Activated T-helper 2 cell treated with anti-CD3 and anti-CD28 coated beads, Interferon-gamma antibody, Interleukin-2, Interleukin-4, amounts not matched to agents 10 μg/mL and 5 μg/mL and 100 μg/mL, durations not matched to agents 14 hours and 24 hours and 36 hours (primary cell): Measurements from ENCODE around the gene FLII. TPM values are rescaled to one million over a fixed set of nuclear protein-coding genes. Genes with fewer than 3 reads are reported as not detected.
A peak's percentile ranks its signal among the peaks of the same experiment; 100 is the strongest.

Experiments
- DNase-seq: peaks from one replicate; pipeline ENCODE4 v3.0.0; 2021; ENCODE audit warnings: low spot score
- H3K27ac Mint-ChIP-seq: one replicate; pipeline ENCODE4 v1.8.0; 2021; ENCODE audit warnings: mixed read lengths
- H3K27me3 Mint-ChIP-seq: one replicate; pipeline ENCODE4 v1.8.0; 2021; ENCODE audit warnings: low read depth, mixed read lengths
- H3K36me3 Mint-ChIP-seq: one replicate; pipeline ENCODE4 v1.8.0; 2021; ENCODE audit warnings: low read depth, mixed read lengths
- H3K4me1 Mint-ChIP-seq: one replicate; pipeline ENCODE4 v1.8.0; 2021; ENCODE audit warnings: low read depth, mixed read lengths
- H3K4me3 Mint-ChIP-seq: one replicate; pipeline ENCODE4 v1.8.0; 2021; ENCODE audit warnings: low read depth, mild to moderate bottlenecking, moderate library complexity, mixed read lengths
- H3K9me3 Mint-ChIP-seq: one replicate; pipeline ENCODE4 v1.8.0; 2021; ENCODE audit warnings: mixed read lengths
- intact Hi-C: fragments of 100-400 bp; cut with micrococcal nuclease; formaldehyde crosslinking; loops from one replicate; pipeline ENCODE4 v1.15.1; 2023
- total RNA-seq: library from RNA; stranded (reverse); gene quantifications from 2 replicates; pipeline ENCODE4 v1.2.3, GENCODE V29; 2022

Gene FLII
- total RNA-seq, 1 donor from 2014 or later, result 340 TPM

- peaks cover 53% of the 10 kb centered on the region for H3K36me3 Mint-ChIP-seq
- intact Hi-C loops, result no loop called here
- no peak overlapping the region for H3K27ac Mint-ChIP-seq
- no peaks in the 10 kb centered on the region for H3K9me3 Mint-ChIP-seq
- no peak overlapping the region for H3K4me3 Mint-ChIP-seq
- peak; percentile 33 for DNase-seq
- H3K4me1 Mint-ChIP-seq, result peaks cover 2% of the 10 kb centered on the region
- H3K27me3 Mint-ChIP-seq, result no peaks in the 10 kb centered on the region
These were observed 11.5 kb downstream of the FLII start for GRCh38 chr17:18246880-18247612.

- Mint-ChIP-seq H3K27me3 (no peaks in the 10 kb centered on the region), H3K9me3 (no peaks in the 10 kb centered on the region), H3K4me1 (peaks cover 2% of the 10 kb centered on the region), H3K4me3 (no peak overlapping the region), H3K36me3 (peaks cover 48% of the 10 kb centered on the region), H3K27ac (no peak overlapping the region)
- no peak for DNase-seq
- intact Hi-C loops, result no loop called here
These were observed 12.3 kb downstream of the FLII start for GRCh38 chr17:18246109-18246725.

GRCh38 chr17:18245038-18245776 is 13.3 kb downstream of the FLII start:
- H3K27me3 Mint-ChIP-seq, result no peaks in the 10 kb centered on the region
- intact Hi-C loops, result no loop called here
- peaks cover 38% of the 10 kb centered on the region for H3K36me3 Mint-ChIP-seq
- DNase-seq, result no peak
- H3K27ac Mint-ChIP-seq, result no peak overlapping the region
- H3K4me3 Mint-ChIP-seq, result no peak overlapping the region
- no peaks in the 10 kb centered on the region for H3K9me3 Mint-ChIP-seq
- H3K4me1 Mint-ChIP-seq, result peaks cover 2% of the 10 kb centered on the region

- Mint-ChIP-seq H3K27ac (no peak overlapping the region), H3K4me3 (no peak overlapping the region), H3K27me3 (no peaks in the 10 kb centered on the region), H3K4me1 (no peaks in the 10 kb centered on the region), H3K36me3 (peaks cover 17% of the 10 kb centered on the region), H3K9me3 (no peaks in the 10 kb centered on the region)
- intact Hi-C loops, result no loop called here
- no peak for DNase-seq
These were observed 17.2 kb downstream of the FLII start for GRCh38 chr17:18241229-18241871.

GRCh38 chr17:18240449-18240848 is 18.1 kb downstream of the FLII start:
- intact Hi-C loops, result no loop called here
- no peaks in the 10 kb centered on the region for H3K9me3 Mint-ChIP-seq
- peaks cover 16% of the 10 kb centered on the region for H3K36me3 Mint-ChIP-seq
- H3K4me1 Mint-ChIP-seq, result peaks cover 4% of the 10 kb centered on the region
- no peak for DNase-seq
- no peak overlapping the region for H3K27ac Mint-ChIP-seq
- H3K27me3 Mint-ChIP-seq, result no peaks in the 10 kb centered on the region
- no peak overlapping the region for H3K4me3 Mint-ChIP-seq

- no peak for DNase-seq
- Mint-ChIP-seq H3K27ac (no peak overlapping the region), H3K9me3 (no peaks in the 10 kb centered on the region), H3K4me1 (peaks cover 4% of the 10 kb centered on the region), H3K36me3 (peaks cover 14% of the 10 kb centered on the region), H3K27me3 (no peaks in the 10 kb centered on the region), H3K4me3 (no peak overlapping the region)
- intact Hi-C loops, result no loop called here
These were observed 20.2 kb downstream of the FLII start for GRCh38 chr17:18238299-18238698.

- peaks cover 14% of the 10 kb centered on the region for H3K36me3 Mint-ChIP-seq
- H3K4me1 Mint-ChIP-seq, result peaks cover 4% of the 10 kb centered on the region
- no peak for DNase-seq
- no peak overlapping the region for H3K4me3 Mint-ChIP-seq
- no peaks in the 10 kb centered on the region for H3K27me3 Mint-ChIP-seq
- intact Hi-C loops, result no loop called here
- no peak overlapping the region for H3K27ac Mint-ChIP-seq
- H3K9me3 Mint-ChIP-seq, result no peaks in the 10 kb centered on the region
These were observed 21.1 kb downstream of the FLII start for GRCh38 chr17:18237461-18237860.

- no peaks in the 10 kb centered on the region for H3K9me3 Mint-ChIP-seq
- H3K27ac Mint-ChIP-seq, result no peak overlapping the region
- DNase-seq, result no peak
- no peaks in the 10 kb centered on the region for H3K27me3 Mint-ChIP-seq
- intact Hi-C loops, result no loop called here
- H3K36me3 Mint-ChIP-seq, result peaks cover 14% of the 10 kb centered on the region
- H3K4me1 Mint-ChIP-seq, result peaks cover 4% of the 10 kb centered on the region
- H3K4me3 Mint-ChIP-seq, result no peak overlapping the region
These were observed 22.0 kb downstream of the FLII start for GRCh38 chr17:18236494-18236893.

- intact Hi-C loops, result no loop called here
- Mint-ChIP-seq H3K4me1 (peaks cover 4% of the 10 kb centered on the region), H3K4me3 (no peak overlapping the region), H3K27me3 (no peaks in the 10 kb centered on the region), H3K36me3 (peaks cover 14% of the 10 kb centered on the region), H3K27ac (peak overlapping the region; percentile 61), H3K9me3 (no peaks in the 10 kb centered on the region)
- no peak for DNase-seq
These were observed 22.7 kb downstream of the FLII start for GRCh38 chr17:18235743-18236256.

- intact Hi-C loops, result no loop called here
- H3K27ac Mint-ChIP-seq, result peak overlapping the region; percentile 61
These were observed 23.6 kb downstream of the FLII start for GRCh38 chr17:18234853-18235380.

GRCh38 chr17:18233803-18234518 is 24.6 kb downstream of the FLII start:
- intact Hi-C loops, result no loop called here
- H3K27ac Mint-ChIP-seq, result no peak overlapping the region

More at GRCh38 chr17:18234853-18235380, 23.6 kb downstream of the FLII start:
- Mint-ChIP-seq H3K9me3 (no peaks in the 10 kb centered on the region), H3K4me3 (no peak overlapping the region), H3K27me3 (no peaks in the 10 kb centered on the region), H3K4me1 (peaks cover 4% of the 10 kb centered on the region), H3K36me3 (peaks cover 14% of the 10 kb centered on the region)
- DNase-seq, result no peak

GRCh38 chr17:18231164-18231563 is 27.4 kb downstream of the FLII start:
- peaks cover 17% of the 10 kb centered on the region for H3K4me1 Mint-ChIP-seq

More at GRCh38 chr17:18233803-18234518, 24.6 kb downstream of the FLII start:
- Mint-ChIP-seq H3K27me3 (no peaks in the 10 kb centered on the region), H3K4me1 (peaks cover 4% of the 10 kb centered on the region), H3K4me3 (no peak overlapping the region), H3K9me3 (no peaks in the 10 kb centered on the region), H3K36me3 (peaks cover 10% of the 10 kb centered on the region)
- no peak for DNase-seq

More at GRCh38 chr17:18231164-18231563, 27.4 kb downstream of the FLII start:
- Mint-ChIP-seq H3K36me3 (peaks cover 5% of the 10 kb centered on the region), H3K9me3 (no peaks in the 10 kb centered on the region), H3K27me3 (no peaks in the 10 kb centered on the region), H3K4me3 (no peak overlapping the region), H3K27ac (no peak overlapping the region)
- DNase-seq, result no peak
- intact Hi-C loops, result no loop called here
